ENCODE data around the gene PDS5B. TPM values are rescaled to one million over a fixed set of nuclear protein-coding genes. Genes with fewer than 3 reads are reported as not detected.

Gene PDS5B
- total and polyA plus RNA-seq, 10 of the 15 experiments (the other 5 are each of a cell fraction or from before 2014, with no cell fraction given) = 15.4 to 55.3 (median 30.7) TPM

GRCh38 chr13:32650705-32651311, 64.6 kb downstream of the PDS5B start:
- CTCF ChIA-PET = interaction anchor here (0.5 to 7.7 kb wide), 46 partner anchors 10 to 918 kb away, joined by 3 to 171 read pairs (median 4); partner anchors contain the start of gene PDS5B
- POLR2A ChIA-PET = interaction anchor here (0.6 to 1.9 kb wide), 2 partner anchors 63 to 1357 kb away, joined by 3 to 11 read pairs; no protein-coding TSS in a partner anchor
- SMC1A ChIA-PET (ENCODE audit: uncharacterized antibody, unreplicated experiment) = interaction anchor here (0.7 to 7.0 kb wide), 19 partner anchors 9 to 892 kb away, joined by 3 to 111 read pairs (median 9); partner anchors contain the start of gene PDS5B
- in situ Hi-C loops (cut with MboI) = no loop called here
- Histone ChIP-seq H4K20me1 (ENCODE audit: control insufficient read depth, insufficient read depth) (no peaks in the 10 kb centered on the region; the same call in 1 of the 2 replicates), H3K27ac (ENCODE audit: control insufficient read depth, insufficient read depth) (no peak overlapping the region; the same call in 1 of the 2 replicates), H3K4me2 (ENCODE audit: control insufficient read depth, insufficient read depth) (peak overlapping the region; percentile 57; the same call in 1 of the 2 replicates), H3K79me2 (ENCODE audit: control insufficient read depth, insufficient read depth, low read length) (peaks cover 58% of the 10 kb centered on the region), H3K27me3 (replicated peaks in 1 of 2; ENCODE audit: control insufficient read depth in 2 of 2, insufficient read depth in 2 of 2, low read length in 1 of 2) (no peaks in the 10 kb centered on the region), H3K9ac (ENCODE audit: control insufficient read depth, insufficient read depth, low read length) (no peak overlapping the region), H3K36me3 (ENCODE audit: control insufficient read depth in 2 of 2, insufficient read depth in 2 of 2, low read length in 1 of 2) (peaks cover 0 to 2% of the 10 kb centered on the region in 2 experiments; a peak in 2 of 4 replicates), H3K4me1 (ENCODE audit: control insufficient read depth, insufficient read depth, low read length) (peaks cover 20% of the 10 kb centered on the region), H3K9me3 (replicated peaks; ENCODE audit: control insufficient read depth, insufficient read depth, low read length) (peaks cover 2% of the 10 kb centered on the region; the same call in 2 of the 3 replicates), H3K4me3 (no peak overlapping the region), H2AFZ (ENCODE audit: control insufficient read depth, low read depth, low read length) (peak overlapping the region; percentile 42; the same call in 1 of the 2 replicates)
- RAD21 ChIA-PET (ENCODE audit: unreplicated experiment) = interaction anchor here (1.0 to 8.1 kb wide), 17 partner anchors 9 to 892 kb away, joined by 3 to 112 read pairs (median 5); partner anchors contain the start of gene PDS5B
- peak; percentile 84 for ATAC-seq
- BruUV-seq (replicated peaks) = no TSS peak
- peak; percentile 30 for DNase-seq (ENCODE audit: low read depth, low spot score)
- WGBS (ENCODE audit: insufficient coverage, insufficient replicate concordance, low lambda C conversion rate, missing lambda C conversion rate) = 14% methylated on average over 3 of the region's 3 CpGs
- intact Hi-C loops (cut with micrococcal nuclease; ENCODE audit: unreplicated experiment) = loop anchor here (1.0 kb wide), 1 partner anchor 65 kb away; the partner anchor contains the start of gene PDS5B
- peak; percentile 88 for FAIRE-seq
- TF ChIP-seq WRNIP1 (IDR thresholded peaks at IDR 0.05; ENCODE audit: borderline replicate concordance, low read depth, low read length) (no peak), MYC (IDR thresholded peaks at IDR 0.05; ENCODE audit: insufficient read depth, insufficient read length, insufficient replicate concordance, low read length, severe bottlenecking) (no peak), CTCF (IDR thresholded peaks at IDR 0.05 in 2 of 3, conservative IDR thresholded peaks at IDR 0.05 in 1 of 3; ENCODE audit: control insufficient read depth in 2 of 3, extremely low read depth in 1 of 3, insufficient read depth in 1 of 3, low read depth in 3 of 3, low read length in 3 of 3) (peak; percentile 78 to 88 (median 83)), HDAC6 (IDR thresholded peaks at IDR 0.05; ENCODE audit: unreplicated experiment) (no peak), BMI1 (IDR thresholded peaks at IDR 0.05; ENCODE audit: borderline replicate concordance) (no peak), TBL1XR1 (IDR thresholded peaks at IDR 0.05; ENCODE audit: low read depth, low read length) (no peak), FOXM1 (IDR thresholded peaks at IDR 0.05; ENCODE audit: low read depth, low read length) (no peak), STAT3 (IDR thresholded peaks at IDR 0.05; ENCODE audit: low read depth, low read length) (no peak)
- TF ChIP-seq, protein P1, sequence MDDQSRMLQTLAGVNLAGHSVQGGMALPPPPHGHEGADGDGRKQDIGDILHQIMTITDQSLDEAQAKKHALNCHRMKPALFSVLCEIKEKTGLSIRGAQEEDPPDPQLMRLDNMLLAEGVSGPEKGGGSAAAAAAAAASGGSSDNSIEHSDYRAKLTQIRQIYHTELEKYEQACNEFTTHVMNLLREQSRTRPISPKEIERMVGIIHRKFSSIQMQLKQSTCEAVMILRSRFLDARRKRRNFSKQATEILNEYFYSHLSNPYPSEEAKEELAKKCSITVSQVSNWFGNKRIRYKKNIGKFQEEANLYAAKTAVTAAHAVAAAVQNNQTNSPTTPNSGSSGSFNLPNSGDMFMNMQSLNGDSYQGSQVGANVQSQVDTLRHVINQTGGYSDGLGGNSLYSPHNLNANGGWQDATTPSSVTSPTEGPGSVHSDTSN (IDR thresholded peaks at IDR 0.05; ENCODE audit: insufficient replicate concordance, low read depth, low read length) = no peak
- TF ChIP-seq, protein P2, sequence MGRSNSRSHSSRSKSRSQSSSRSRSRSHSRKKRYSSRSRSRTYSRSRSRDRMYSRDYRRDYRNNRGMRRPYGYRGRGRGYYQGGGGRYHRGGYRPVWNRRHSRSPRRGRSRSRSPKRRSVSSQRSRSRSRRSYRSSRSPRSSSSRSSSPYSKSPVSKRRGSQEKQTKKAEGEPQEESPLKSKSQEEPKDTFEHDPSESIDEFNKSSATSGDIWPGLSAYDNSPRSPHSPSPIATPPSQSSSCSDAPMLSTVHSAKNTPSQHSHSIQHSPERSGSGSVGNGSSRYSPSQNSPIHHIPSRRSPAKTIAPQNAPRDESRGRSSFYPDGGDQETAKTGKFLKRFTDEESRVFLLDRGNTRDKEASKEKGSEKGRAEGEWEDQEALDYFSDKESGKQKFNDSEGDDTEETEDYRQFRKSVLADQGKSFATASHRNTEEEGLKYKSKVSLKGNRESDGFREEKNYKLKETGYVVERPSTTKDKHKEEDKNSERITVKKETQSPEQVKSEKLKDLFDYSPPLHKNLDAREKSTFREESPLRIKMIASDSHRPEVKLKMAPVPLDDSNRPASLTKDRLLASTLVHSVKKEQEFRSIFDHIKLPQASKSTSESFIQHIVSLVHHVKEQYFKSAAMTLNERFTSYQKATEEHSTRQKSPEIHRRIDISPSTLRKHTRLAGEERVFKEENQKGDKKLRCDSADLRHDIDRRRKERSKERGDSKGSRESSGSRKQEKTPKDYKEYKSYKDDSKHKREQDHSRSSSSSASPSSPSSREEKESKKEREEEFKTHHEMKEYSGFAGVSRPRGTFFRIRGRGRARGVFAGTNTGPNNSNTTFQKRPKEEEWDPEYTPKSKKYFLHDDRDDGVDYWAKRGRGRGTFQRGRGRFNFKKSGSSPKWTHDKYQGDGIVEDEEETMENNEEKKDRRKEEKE (IDR thresholded peaks at IDR 0.05) = no peak

Data from GM12878 (cell line).